ENCODE data around the gene DBH. TPM values are rescaled to one million over a fixed set of nuclear protein-coding genes. Genes with fewer than 3 reads are reported as not detected.

Gene DBH
- total and polyA plus RNA-seq, 7 donors, result 0.01 TPM; not detected in 6

DNA sequence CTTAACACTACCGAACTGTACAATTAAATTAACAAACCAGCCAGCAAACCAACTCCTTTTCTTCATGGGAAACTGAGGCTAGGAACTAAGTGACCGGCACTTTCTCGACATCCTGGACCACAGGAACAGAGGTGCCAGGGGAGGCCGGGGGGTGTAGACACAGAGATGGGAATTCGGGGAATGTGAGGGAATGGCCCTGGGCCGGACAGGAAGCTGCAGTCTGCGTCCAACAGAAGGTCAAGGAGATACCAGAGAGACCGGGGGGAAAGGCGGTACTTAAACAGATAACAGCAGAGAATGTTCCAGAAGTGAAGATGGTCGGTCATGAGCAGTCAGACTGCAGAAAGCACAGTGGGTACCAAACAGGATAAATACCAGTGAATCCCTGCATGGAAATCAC is 40.3 kb downstream of the DBH start:
- 67 to 75% methylated on average over 10 of the region's 10 CpGs for WGBS, 2 donors

GRCh38 chr9:133677126-133678010 is 41.2 kb downstream of the DBH start:
- no peaks in the 10 kb centered on the region for H3K9me3 ChIP-seq
- no peak for DNase-seq
- WGBS, 2 donors, result 82 to 83% methylated on average over 17 of the region's 17 CpGs
- no peak for TF ChIP-seq POLR2AphosphoS5 (IDR thresholded peaks at IDR 0.05)
- TF ChIP-seq, protein P1, sequence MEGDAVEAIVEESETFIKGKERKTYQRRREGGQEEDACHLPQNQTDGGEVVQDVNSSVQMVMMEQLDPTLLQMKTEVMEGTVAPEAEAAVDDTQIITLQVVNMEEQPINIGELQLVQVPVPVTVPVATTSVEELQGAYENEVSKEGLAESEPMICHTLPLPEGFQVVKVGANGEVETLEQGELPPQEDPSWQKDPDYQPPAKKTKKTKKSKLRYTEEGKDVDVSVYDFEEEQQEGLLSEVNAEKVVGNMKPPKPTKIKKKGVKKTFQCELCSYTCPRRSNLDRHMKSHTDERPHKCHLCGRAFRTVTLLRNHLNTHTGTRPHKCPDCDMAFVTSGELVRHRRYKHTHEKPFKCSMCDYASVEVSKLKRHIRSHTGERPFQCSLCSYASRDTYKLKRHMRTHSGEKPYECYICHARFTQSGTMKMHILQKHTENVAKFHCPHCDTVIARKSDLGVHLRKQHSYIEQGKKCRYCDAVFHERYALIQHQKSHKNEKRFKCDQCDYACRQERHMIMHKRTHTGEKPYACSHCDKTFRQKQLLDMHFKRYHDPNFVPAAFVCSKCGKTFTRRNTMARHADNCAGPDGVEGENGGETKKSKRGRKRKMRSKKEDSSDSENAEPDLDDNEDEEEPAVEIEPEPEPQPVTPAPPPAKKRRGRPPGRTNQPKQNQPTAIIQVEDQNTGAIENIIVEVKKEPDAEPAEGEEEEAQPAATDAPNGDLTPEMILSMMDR (IDR thresholded peaks at IDR 0.05), result no peak
- no peak for TF ChIP-seq EP300 (IDR thresholded peaks at IDR 0.05)
- no peak for TF ChIP-seq POLR2A (IDR thresholded peaks at IDR 0.05)
- intact Hi-C loops (cut with DNase I), result no loop called here
- no peaks in the 10 kb centered on the region for H3K27me3 ChIP-seq
- peaks cover 0 to 9% (median 0%) of the 10 kb centered on the region in 4 donors for H3K4me1 ChIP-seq
- no peaks in the 10 kb centered on the region for H3K36me3 ChIP-seq
- no peak overlapping the region for H3K27ac ChIP-seq
- no peak overlapping the region for H3K4me3 ChIP-seq

More for the DNA sequence above, 40.3 kb downstream of the DBH start:
- no peaks in the 10 kb centered on the region for H3K27me3 ChIP-seq
- no peak for DNase-seq
- TF ChIP-seq POLR2A (IDR thresholded peaks at IDR 0.05) (no peak), POLR2AphosphoS5 (IDR thresholded peaks at IDR 0.05) (no peak), EP300 (IDR thresholded peaks at IDR 0.05) (no peak)
- TF ChIP-seq, protein P1 (IDR thresholded peaks at IDR 0.05), result no peak
- no peak overlapping the region for H3K4me3 ChIP-seq
- peaks cover 0 to 9% (median 0%) of the 10 kb centered on the region in 4 donors for H3K4me1 ChIP-seq
- no peaks in the 10 kb centered on the region for H3K36me3 ChIP-seq
- H3K27ac ChIP-seq, result no peak overlapping the region
- intact Hi-C loops (cut with DNase I), result no loop called here
- H3K9me3 ChIP-seq, result no peaks in the 10 kb centered on the region

DNA sequence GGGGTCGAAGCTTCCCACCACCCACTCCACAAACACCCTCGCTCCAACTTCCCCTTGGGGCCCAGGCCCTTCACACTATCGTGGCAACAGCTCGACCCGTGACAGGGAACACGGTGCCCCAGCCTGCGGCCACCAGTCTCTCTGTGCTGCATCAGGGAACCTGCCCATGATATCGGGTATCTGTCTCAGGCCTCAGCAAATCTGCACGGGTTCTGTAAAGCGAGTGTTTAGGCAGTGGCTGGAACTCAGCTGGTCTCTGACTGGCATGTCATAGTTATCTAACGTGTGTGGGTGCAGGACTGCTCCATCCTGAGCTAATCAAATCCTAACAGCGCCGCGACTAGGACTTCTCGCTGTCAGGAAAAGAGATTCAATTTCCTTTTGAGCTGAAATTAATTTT is 42.9 kb downstream of the DBH start:
- Histone ChIP-seq H3K9me3 (no peaks in the 10 kb centered on the region), H3K36me3 (no peaks in the 10 kb centered on the region), H3K27ac (no peak overlapping the region), H3K27me3 (no peaks in the 10 kb centered on the region), H3K4me1 (peaks cover 0 to 22% (median 5%) of the 10 kb centered on the region in 4 donors), H3K4me3 (no peak overlapping the region)
- no peak for DNase-seq
- intact Hi-C loops (cut with DNase I), result no loop called here
- whole genome bisulfite sequencing, 2 donors, result 77 to 79% methylated on average over 15 of the region's 15 CpGs
- no peak for TF ChIP-seq POLR2A (IDR thresholded peaks at IDR 0.05)
- TF ChIP-seq, protein P1 (IDR thresholded peaks at IDR 0.05), result no peak
- no peak for TF ChIP-seq POLR2AphosphoS5 (IDR thresholded peaks at IDR 0.05)
- no peak for TF ChIP-seq EP300 (IDR thresholded peaks at IDR 0.05)

- TF ChIP-seq POLR2AphosphoS5 (IDR thresholded peaks at IDR 0.05) (no peak), EP300 (IDR thresholded peaks at IDR 0.05) (no peak), POLR2A (IDR thresholded peaks at IDR 0.05) (no peak)
- TF ChIP-seq, protein P1 (IDR thresholded peaks at IDR 0.05), result no peak
- no peak for DNase-seq
- Histone ChIP-seq H3K4me3 (no peak overlapping the region), H3K9me3 (no peaks in the 10 kb centered on the region), H3K36me3 (no peaks in the 10 kb centered on the region), H3K27me3 (no peaks in the 10 kb centered on the region), H3K27ac (no peak overlapping the region), H3K4me1 (peaks cover 0 to 26% (median 5%) of the 10 kb centered on the region in 4 donors)
- 70 to 75% methylated on average over 35 of the region's 35 CpGs for WGBS, 2 donors
- intact Hi-C loops (cut with DNase I), result no loop called here
Observed at GRCh38 chr9:133679466-133680061, 43.4 kb downstream of the DBH start.

Data from sigmoid colon (tissue), 7 donors.